ENCODE results near the gene UBE2M.
A peak's percentile ranks its signal among the peaks of the same experiment; 100 is the strongest.

UBE2M gene

DNA sequence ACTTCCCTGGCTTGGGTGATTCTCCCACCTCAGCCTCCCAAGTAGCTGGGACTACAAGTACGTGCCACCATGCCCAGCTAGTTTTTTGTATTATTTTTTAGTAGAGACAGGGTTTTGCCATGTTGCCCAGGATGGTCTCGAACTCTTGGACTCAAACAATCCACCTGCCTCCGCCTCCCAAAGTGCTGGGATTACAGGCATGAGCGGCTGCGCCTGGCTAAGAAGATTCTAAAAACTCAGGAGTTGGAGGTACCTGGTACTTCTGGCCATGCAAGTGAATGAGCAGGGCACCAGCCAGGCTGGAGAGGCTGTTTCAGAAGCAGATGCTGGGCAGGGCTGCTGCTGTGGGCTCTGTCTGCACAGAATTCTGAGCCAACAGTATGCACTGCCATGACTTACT is 8.6 kb upstream of the UBE2M start:
- H3K9me3 ChIP-seq (ENCODE audit: insufficient read depth, low read length, severe bottlenecking) = no peaks in the 10 kb centered on the region
- H3K4me1 ChIP-seq (ENCODE audit: insufficient read depth, low read length) = peaks cover 9% of the 10 kb centered on the region
- H3K27ac ChIP-seq (ENCODE audit: low read length) = no peak overlapping the region
- no peak overlapping the region for H3K4me2 ChIP-seq (ENCODE audit: insufficient read depth, low read length)
- TF ChIP-seq, protein P1, sequence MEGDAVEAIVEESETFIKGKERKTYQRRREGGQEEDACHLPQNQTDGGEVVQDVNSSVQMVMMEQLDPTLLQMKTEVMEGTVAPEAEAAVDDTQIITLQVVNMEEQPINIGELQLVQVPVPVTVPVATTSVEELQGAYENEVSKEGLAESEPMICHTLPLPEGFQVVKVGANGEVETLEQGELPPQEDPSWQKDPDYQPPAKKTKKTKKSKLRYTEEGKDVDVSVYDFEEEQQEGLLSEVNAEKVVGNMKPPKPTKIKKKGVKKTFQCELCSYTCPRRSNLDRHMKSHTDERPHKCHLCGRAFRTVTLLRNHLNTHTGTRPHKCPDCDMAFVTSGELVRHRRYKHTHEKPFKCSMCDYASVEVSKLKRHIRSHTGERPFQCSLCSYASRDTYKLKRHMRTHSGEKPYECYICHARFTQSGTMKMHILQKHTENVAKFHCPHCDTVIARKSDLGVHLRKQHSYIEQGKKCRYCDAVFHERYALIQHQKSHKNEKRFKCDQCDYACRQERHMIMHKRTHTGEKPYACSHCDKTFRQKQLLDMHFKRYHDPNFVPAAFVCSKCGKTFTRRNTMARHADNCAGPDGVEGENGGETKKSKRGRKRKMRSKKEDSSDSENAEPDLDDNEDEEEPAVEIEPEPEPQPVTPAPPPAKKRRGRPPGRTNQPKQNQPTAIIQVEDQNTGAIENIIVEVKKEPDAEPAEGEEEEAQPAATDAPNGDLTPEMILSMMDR (IDR thresholded peaks at IDR 0.05; ENCODE audit: borderline replicate concordance, extremely low read depth, low read length, poor library complexity, severe bottlenecking) = no peak
- no peak for TF ChIP-seq EZH2 (IDR thresholded peaks at IDR 0.05; ENCODE audit: borderline replicate concordance, low read depth, low read length, severe bottlenecking)
- H2AFZ ChIP-seq (ENCODE audit: low read depth, low read length) = no peak overlapping the region
- H3K27me3 ChIP-seq (ENCODE audit: insufficient read depth, low read length, poor library complexity) = no peaks in the 10 kb centered on the region
- H3K79me2 ChIP-seq (ENCODE audit: insufficient read depth, low read length) = peaks cover 16% of the 10 kb centered on the region
- no peak overlapping the region for H3K4me3 ChIP-seq (ENCODE audit: low read depth in 1 of 2, low read length in 2 of 2)
- ATAC-seq (ENCODE audit: insufficient read depth, low read depth) = no peak
- peak; percentile 2 for DNase-seq
- 0 out of 2 replicates have a peak, but pooled peaks cover 5% of the 10 kb centered on the region for H4K20me1 ChIP-seq (ENCODE audit: insufficient read depth, low read length)
- H3K36me3 ChIP-seq (ENCODE audit: insufficient read depth, low read length) = peaks cover 43% of the 10 kb centered on the region
- no peak overlapping the region for H3K9ac ChIP-seq (ENCODE audit: low read depth, low read length)

DNA sequence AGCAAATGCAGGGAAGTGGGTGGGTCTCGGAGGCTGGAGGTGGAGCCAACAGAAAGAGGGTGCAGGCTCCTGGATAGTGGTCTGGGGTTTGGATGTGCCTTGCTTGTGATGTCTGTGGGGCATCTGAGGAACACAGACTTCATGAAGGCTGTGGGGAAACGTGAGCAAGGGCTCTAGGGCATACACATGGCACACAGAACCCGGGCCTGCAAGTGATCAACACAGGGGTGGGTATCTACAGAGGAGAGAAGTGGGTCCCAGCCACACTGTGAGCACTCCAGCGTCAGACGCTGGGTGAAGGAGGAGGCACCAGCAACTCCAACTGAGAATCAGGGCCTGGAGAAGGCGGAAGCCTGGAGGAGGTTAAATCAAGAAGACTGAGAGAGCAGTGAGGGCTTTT is 5.4 kb upstream of the UBE2M start:
- no peak for ATAC-seq (ENCODE audit: insufficient read depth, low read depth)
- no peak for DNase-seq

GRCh38 chr19:58563034-58563573 is 4.7 kb upstream of the UBE2M start:
- peaks cover 6% of the 10 kb centered on the region; the same call in 1 of the 2 replicates for H4K20me1 ChIP-seq (ENCODE audit: insufficient read depth, low read length)
- peaks cover 16% of the 10 kb centered on the region for H3K4me1 ChIP-seq (ENCODE audit: insufficient read depth, low read length)
- DNase-seq (no peak), ATAC-seq (ENCODE audit: insufficient read depth, low read depth) (no peak)
- H3K9ac ChIP-seq (ENCODE audit: low read depth, low read length) = no peak overlapping the region
- no peak overlapping the region for H2AFZ ChIP-seq (ENCODE audit: low read depth, low read length)
- peaks cover 43% of the 10 kb centered on the region for H3K79me2 ChIP-seq (ENCODE audit: insufficient read depth, low read length)
- no peaks in the 10 kb centered on the region for H3K9me3 ChIP-seq (ENCODE audit: insufficient read depth, low read length, severe bottlenecking)
- peaks cover 24% of the 10 kb centered on the region for H3K36me3 ChIP-seq (ENCODE audit: insufficient read depth, low read length)
- TF ChIP-seq, protein P1 (IDR thresholded peaks at IDR 0.05; ENCODE audit: borderline replicate concordance, extremely low read depth, low read length, poor library complexity, severe bottlenecking) = no peak
- no peak for TF ChIP-seq EZH2 (IDR thresholded peaks at IDR 0.05; ENCODE audit: borderline replicate concordance, low read depth, low read length, severe bottlenecking)
- H3K27ac ChIP-seq (ENCODE audit: low read length) = no peak overlapping the region
- no peak overlapping the region for H3K4me3 ChIP-seq (ENCODE audit: low read depth in 1 of 2, low read length in 2 of 2)
- no peak overlapping the region for H3K4me2 ChIP-seq (ENCODE audit: insufficient read depth, low read length)
- no peaks in the 10 kb centered on the region for H3K27me3 ChIP-seq (ENCODE audit: insufficient read depth, low read length, poor library complexity)

More for the DNA sequence above, 5.4 kb upstream of the UBE2M start:
- Histone ChIP-seq H3K4me2 (ENCODE audit: insufficient read depth, low read length) (no peak overlapping the region), H3K27ac (ENCODE audit: low read length) (no peak overlapping the region), H3K79me2 (ENCODE audit: insufficient read depth, low read length) (peaks cover 38% of the 10 kb centered on the region), H3K36me3 (ENCODE audit: insufficient read depth, low read length) (peaks cover 24% of the 10 kb centered on the region), H3K9me3 (ENCODE audit: insufficient read depth, low read length, severe bottlenecking) (no peaks in the 10 kb centered on the region), H2AFZ (ENCODE audit: low read depth, low read length) (no peak overlapping the region), H3K4me3 (ENCODE audit: low read depth in 1 of 2, low read length in 2 of 2) (no peak overlapping the region), H4K20me1 (ENCODE audit: insufficient read depth, low read length) (0 out of 2 replicates have a peak, but pooled peaks cover 5% of the 10 kb centered on the region), H3K4me1 (ENCODE audit: insufficient read depth, low read length) (peaks cover 16% of the 10 kb centered on the region), H3K27me3 (ENCODE audit: insufficient read depth, low read length, poor library complexity) (no peaks in the 10 kb centered on the region), H3K9ac (ENCODE audit: low read depth, low read length) (no peak overlapping the region)
- TF ChIP-seq, protein P1 (IDR thresholded peaks at IDR 0.05; ENCODE audit: borderline replicate concordance, extremely low read depth, low read length, poor library complexity, severe bottlenecking) = no peak
- no peak for TF ChIP-seq EZH2 (IDR thresholded peaks at IDR 0.05; ENCODE audit: borderline replicate concordance, low read depth, low read length, severe bottlenecking)

Measured in DND-41 (cell line).